Muscle layer of duodenum (tissue), 2 donors: ENCODE data around the gene ARF1.

ENCODE experiments used
- H3K27ac ChIP-seq: one replicate; pipeline ENCODE4 v1.7.0; 2013; ENCODE audit warnings: mild to moderate bottlenecking, low read length
- H3K27me3 ChIP-seq: one replicate; pipeline ENCODE4 v1.7.0; 2013; ENCODE audit warnings: low read depth, mild to moderate bottlenecking, control low read depth, low read length
- H3K36me3 ChIP-seq, 2 donors: one replicate each; pipeline ENCODE4 v1.7.0; 2013; ENCODE audit warnings: low read length in 2 of 2, control low read depth in 1 of 2, mild to moderate bottlenecking in 1 of 2; ENCODE audit not compliant: insufficient read depth in 2 of 2, control insufficient read depth in 1 of 2
- H3K4me1 ChIP-seq, 2 donors: one replicate each; pipeline ENCODE4 v1.7.0; 2013; ENCODE audit warnings: low read length in 2 of 2, mild to moderate bottlenecking in 2 of 2, control low read depth in 1 of 2, moderate library complexity in 1 of 2; ENCODE audit not compliant: insufficient read depth in 2 of 2, control insufficient read depth in 1 of 2
- H3K4me3 ChIP-seq, 2 donors: one replicate each; pipeline ENCODE4 v1.7.0; 2013; ENCODE audit warnings: low read length in 2 of 2, low read depth in 1 of 2, mild to moderate bottlenecking in 1 of 2
- H3K9me3 ChIP-seq, 2 donors: one replicate each; pipeline ENCODE4 v1.7.0; 2013; ENCODE audit warnings: low read length in 2 of 2, control low read depth in 1 of 2, mild to moderate bottlenecking in 1 of 2; ENCODE audit not compliant: control insufficient read depth in 1 of 2
- donor health status: healthy.

Gene ARF1

DNA sequence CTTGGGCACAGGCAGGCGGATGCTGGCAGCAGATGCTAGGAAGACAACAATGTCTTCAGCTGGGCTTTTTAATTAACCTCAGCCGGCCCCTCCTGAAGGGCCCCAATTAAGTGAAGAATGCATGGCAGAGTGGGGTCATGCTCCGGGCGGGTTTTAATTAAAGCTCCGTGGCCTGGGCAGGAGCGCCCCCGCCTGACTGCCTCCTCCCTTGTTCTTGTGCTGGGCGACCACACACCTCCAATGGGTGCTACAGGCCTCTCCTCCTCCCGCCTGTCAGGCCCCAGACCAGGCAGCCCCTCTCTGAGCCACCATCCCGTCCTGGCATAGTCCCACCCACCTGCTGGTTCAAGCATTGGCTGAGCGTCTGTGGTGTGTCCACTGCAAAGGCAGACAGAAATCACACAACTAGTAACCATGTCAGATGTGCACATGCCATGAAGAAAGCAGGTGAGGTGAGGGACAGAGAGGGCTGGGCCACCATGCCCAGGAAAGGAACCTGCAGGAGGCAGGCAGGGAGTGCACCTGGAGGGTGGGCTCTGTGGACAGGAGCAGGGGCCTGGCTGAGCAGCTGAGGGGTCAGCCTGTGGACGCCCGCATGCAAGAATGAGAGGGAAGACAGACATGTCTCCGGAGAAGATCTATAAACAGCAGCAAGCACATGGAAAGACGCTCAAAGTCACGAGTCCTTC lies 8.5 kb upstream of the ARF1 start:
- H3K27me3 ChIP-seq, result no peaks in the 10 kb centered on the region
- no peak overlapping the region for H3K4me3 ChIP-seq
- H3K4me1 ChIP-seq, result no peaks in the 10 kb centered on the region
- H3K9me3 ChIP-seq, result no peaks in the 10 kb centered on the region
- H3K27ac ChIP-seq, result no peak overlapping the region
- H3K36me3 ChIP-seq, result no peaks in the 10 kb centered on the region

- Histone ChIP-seq H3K4me1 (no peaks in the 10 kb centered on the region), H3K4me3 (no peak overlapping the region), H3K27ac (no peak overlapping the region), H3K27me3 (no peaks in the 10 kb centered on the region), H3K9me3 (no peaks in the 10 kb centered on the region), H3K36me3 (no peaks in the 10 kb centered on the region)
Observed at GRCh38 chr1:228074954-228075730, 7.4 kb upstream of the ARF1 start.

DNA sequence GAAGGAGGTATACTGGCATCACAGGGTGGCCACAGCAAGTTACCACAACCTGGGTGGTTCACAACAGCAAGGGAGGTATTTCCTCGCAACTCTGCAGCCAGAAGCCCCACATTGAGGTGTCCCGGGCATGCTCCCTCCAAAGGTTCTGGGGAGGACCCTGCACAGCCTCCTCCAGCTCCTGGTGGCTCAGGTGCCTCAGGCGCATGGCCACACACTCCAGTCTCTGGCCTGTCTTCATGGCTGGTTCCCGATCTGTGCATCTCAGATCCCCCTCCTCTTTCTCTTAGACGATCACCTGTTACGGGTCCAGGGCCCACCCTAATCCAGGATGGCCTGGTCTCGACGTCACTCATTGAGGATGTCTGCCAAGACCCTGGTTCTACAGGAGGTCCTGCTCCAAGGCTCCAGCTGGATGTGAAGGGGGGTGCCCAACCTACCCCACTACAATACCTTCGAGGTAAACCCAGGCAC lies 6.7 kb upstream of the ARF1 start:
- Histone ChIP-seq H3K4me1 (peaks cover 0 to 2% of the 10 kb centered on the region in 2 donors), H3K4me3 (no peak overlapping the region), H3K27ac (no peak overlapping the region), H3K9me3 (no peaks in the 10 kb centered on the region), H3K27me3 (no peaks in the 10 kb centered on the region), H3K36me3 (no peaks in the 10 kb centered on the region)

DNA sequence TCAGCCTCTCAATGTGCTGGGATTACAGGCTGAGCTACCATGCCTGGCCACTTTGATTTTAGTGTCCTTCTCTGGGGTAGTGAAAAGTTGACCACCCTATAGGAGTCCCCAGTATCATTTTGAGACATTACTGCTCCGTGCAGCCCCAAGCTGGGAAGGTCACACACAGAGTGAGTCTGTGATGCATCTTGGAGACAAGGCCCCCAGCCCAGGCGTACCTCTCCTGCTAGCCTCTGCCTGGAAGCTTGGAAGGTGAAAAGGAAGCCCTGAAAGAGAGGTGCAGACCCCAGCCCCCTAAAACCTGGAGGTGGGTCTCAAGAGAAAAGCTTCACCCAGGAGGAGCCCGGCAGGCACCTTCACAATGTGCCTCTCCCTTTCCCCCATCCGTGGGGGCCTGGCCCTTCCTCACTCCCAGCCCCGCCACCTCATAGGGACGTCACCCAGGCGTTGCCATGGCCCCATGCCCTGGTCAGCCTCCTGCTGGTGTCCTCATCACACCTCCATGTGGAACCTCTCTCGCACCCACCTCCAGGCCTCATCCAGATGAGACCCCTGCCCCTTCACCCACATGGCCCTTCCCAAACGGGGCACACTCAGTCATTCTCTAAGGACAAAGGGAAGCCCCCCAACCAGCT lies 5.6 kb upstream of the ARF1 start:
- no peaks in the 10 kb centered on the region for H3K36me3 ChIP-seq
- H3K4me3 ChIP-seq, result no peak overlapping the region
- no peak overlapping the region for H3K27ac ChIP-seq
- H3K4me1 ChIP-seq, result peaks cover 6 to 11% of the 10 kb centered on the region in 2 donors
- H3K9me3 ChIP-seq, result no peaks in the 10 kb centered on the region
- H3K27me3 ChIP-seq, result no peaks in the 10 kb centered on the region

DNA sequence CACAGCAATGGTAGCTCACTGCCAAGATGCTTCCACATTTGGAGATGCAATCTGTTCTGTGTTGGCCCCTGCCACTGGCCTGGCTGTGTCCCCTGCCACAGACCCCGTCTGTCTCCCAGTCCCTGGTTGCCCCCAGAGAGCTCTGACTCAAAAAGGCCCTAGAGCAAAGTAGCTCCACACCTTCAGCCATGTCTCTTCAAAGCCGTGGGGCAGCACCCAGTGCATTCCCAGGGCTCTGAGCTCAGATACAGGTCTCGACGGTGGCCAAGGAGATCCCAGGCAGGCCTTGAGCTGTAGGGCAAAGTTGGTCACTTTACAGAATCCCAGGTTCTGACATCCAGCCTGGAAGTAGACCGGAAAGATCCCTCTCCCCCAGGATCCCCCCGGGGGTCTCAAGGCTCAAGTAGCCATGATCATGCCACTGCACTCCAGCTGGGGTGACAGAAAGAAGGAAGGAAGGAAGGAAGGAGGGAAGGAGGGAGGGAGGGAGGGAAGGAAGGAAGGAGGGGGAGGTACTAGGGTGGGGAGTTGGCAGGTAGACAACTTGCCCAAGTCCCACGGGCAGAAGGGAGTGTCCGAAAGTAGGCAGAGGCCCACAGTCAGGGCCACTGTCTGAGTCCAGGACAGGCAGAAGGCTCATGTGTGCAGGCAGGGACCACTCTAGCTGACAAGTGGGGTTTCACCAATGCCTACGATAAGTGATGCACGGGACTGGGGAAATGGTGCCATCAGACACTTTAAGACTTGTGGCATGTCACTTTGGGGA lies 4.8 kb upstream of the ARF1 start:
- no peaks in the 10 kb centered on the region for H3K27me3 ChIP-seq
- no peak overlapping the region for H3K27ac ChIP-seq
- no peak overlapping the region for H3K4me3 ChIP-seq
- H3K4me1 ChIP-seq, result peaks cover 6 to 11% of the 10 kb centered on the region in 2 donors
- H3K36me3 ChIP-seq, result no peaks in the 10 kb centered on the region
- no peaks in the 10 kb centered on the region for H3K9me3 ChIP-seq

DNA sequence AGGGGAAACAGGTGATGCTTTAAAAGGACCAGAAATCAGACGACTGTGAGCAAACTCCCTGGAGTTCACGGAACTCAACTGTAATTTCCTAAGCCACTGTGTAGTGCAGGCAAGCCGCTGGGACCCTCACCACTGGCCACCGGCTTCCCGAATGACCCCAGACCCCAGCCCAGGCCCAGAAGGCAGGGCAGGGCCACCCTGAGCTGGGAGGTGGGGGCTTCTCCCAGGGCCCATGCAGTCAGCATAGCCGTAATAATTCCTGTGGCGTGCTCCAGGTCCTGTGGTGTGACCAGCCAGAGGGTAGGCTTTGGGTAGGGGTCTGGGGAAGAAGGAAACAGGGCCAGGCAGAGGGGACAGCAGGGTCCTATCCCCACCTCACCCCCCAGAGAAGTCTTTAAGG lies 3.5 kb upstream of the ARF1 start:
- Histone ChIP-seq H3K4me1 (peaks cover 6 to 13% of the 10 kb centered on the region in 2 donors), H3K27me3 (no peaks in the 10 kb centered on the region), H3K9me3 (no peaks in the 10 kb centered on the region)

DNA sequence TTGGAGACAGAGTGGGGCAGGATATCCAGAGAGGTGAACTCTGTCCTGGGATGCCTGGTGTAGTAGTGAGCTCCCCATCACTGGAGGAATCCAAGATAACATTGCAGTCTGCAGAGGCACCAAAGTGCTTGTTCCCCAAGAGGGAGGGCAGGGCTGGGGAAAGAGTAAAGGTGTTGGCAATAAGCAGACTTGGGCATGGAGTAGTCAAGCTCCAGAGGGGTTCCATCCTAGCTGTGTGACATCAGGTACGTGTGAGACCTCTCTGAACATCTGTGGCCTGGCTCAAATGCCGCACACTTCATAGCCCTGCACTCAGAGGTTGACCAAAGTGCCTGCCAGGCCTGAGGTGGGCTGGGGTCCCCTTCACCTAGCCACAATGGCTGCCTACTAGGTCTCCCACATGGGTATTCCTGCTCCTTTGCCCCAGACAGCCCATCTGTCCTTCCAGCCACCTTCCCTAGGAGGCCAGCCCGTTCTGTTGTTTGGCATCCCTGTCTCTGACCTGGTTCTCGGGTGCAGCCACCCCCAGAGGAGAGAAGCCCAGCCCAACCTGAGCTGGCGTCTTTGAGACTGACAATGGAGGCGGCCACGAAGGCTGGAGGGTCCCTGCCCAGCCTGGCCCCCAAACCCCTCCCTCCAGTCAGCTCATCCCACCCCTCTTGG lies 2.8 kb upstream of the ARF1 start:
- Histone ChIP-seq H3K27ac (no peak overlapping the region), H3K36me3 (peaks cover 0 to 9% of the 10 kb centered on the region in 2 donors), H3K4me1 (peaks cover 11 to 20% of the 10 kb centered on the region in 2 donors), H3K9me3 (no peaks in the 10 kb centered on the region), H3K4me3 (no peak overlapping the region), H3K27me3 (no peaks in the 10 kb centered on the region)

More for the DNA sequence above, 3.5 kb upstream of the ARF1 start:
- Histone ChIP-seq H3K36me3 (peaks cover 0 to 9% of the 10 kb centered on the region in 2 donors), H3K4me3 (no peak overlapping the region), H3K27ac (no peak overlapping the region)

GRCh38 chr1:228081144-228081543 lies 1.4 kb upstream of the ARF1 start:
- Histone ChIP-seq H3K27me3 (no peaks in the 10 kb centered on the region), H3K36me3 (peaks cover 0 to 9% of the 10 kb centered on the region in 2 donors), H3K27ac (no peak overlapping the region), H3K4me1 (peaks cover 24 to 35% of the 10 kb centered on the region in 2 donors), H3K9me3 (no peaks in the 10 kb centered on the region), H3K4me3 (peak overlapping the region; percentile 72 to 98)

DNA sequence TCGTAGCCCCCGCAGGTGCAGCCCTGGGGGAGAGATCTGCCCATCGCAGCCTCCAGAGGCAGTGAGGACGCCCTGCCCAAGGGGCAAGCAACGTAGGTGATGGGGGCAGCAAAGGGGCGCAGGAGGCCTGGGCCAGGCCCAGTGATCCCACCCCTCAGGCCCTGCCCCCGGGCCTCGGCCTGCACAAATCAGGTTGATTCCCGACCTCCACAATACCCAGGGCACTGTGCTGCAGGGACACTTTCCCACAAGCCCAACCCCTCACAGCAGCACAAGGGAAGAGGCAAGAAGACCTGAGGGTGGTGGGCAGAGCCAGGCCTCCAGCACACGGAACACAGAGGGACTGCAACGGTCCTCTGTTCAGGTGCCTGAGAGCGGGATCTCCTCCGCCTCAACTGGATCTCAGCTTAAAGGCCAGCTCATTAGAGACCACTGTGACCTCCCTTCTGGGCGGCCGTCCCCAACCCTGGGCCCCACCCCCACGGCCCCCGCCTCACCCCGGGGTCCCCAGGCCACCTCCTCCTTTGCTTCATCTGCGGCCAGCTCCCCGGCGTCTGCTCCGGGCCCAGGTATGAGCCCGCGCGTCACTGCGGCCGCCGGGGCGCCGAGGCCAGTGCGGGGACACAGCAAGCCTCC lies 812 bp upstream of the ARF1 start:
- no peaks in the 10 kb centered on the region for H3K27me3 ChIP-seq
- H3K9me3 ChIP-seq, result no peaks in the 10 kb centered on the region
- peak overlapping the region; percentile 72 to 98 for H3K4me3 ChIP-seq
- peak overlapping the region; percentile 67 for H3K27ac ChIP-seq
- H3K36me3 ChIP-seq, result peaks cover 0 to 9% of the 10 kb centered on the region in 2 donors
- peaks cover 27 to 40% of the 10 kb centered on the region in 2 donors for H3K4me1 ChIP-seq
